ENCODE measurements around the gene CERS1.
"Not testable (repeated sequence)": the region's sequence is repeated elsewhere in the genome, so short reads cannot be mapped to it uniquely, and the experiment has no call there.

- not testable (repeated sequence) for TF ChIP-seq POLR2A (IDR thresholded peaks at IDR 0.05; ENCODE audit: borderline replicate concordance, extremely low read depth, insufficient read depth, insufficient read length); CTCF (IDR thresholded peaks at IDR 0.05 in 2 of 3, conservative IDR thresholded peaks at IDR 0.05 in 1 of 3; ENCODE audit: borderline replicate concordance in 1 of 3, insufficient read depth in 1 of 3, low read depth in 2 of 3, low read length in 2 of 3); RAD21 (IDR thresholded peaks at IDR 0.05; ENCODE audit: low read depth); EZH2 (IDR thresholded peaks at IDR 0.05); YY1 (IDR thresholded peaks at IDR 0.05; ENCODE audit: extremely low read depth, insufficient replicate concordance, low read depth, low read length); CEBPB (IDR thresholded peaks at IDR 0.05; ENCODE audit: low read depth); MAX (IDR thresholded peaks at IDR 0.05); EZH2phosphoT487 (IDR thresholded peaks at IDR 0.05; ENCODE audit: borderline replicate concordance)
Observed at GRCh38 chr19:18917593-18917992, 21.6 kb upstream of the CERS1 start.

Data from HCT116 (cell line).